OCI-LY1 (cell line): ENCODE data around the gene JPT2.

ENCODE experiments used
- CTCF ChIP-seq: fragments of 200-600 bp; sonication (generic), shearing (Covaris generic); IDR thresholded peaks from 2 replicates; pipeline ENCODE4 v1.5.1; 2017; ENCODE audit warnings: mild to moderate bottlenecking, antibody characterized with exemption, low read length, moderate library complexity, mixed read lengths
- EZH2 ChIP-seq: fragments of 200-600 bp; sonication (generic), shearing (Covaris generic); IDR thresholded peaks from 2 replicates; pipeline ENCODE4 v1.8.0; 2017; ENCODE audit warnings: borderline replicate concordance, mixed run types, mild to moderate bottlenecking, antibody characterized with exemption, low read length, moderate library complexity, mixed read lengths

- TF ChIP-seq CTCF = no peak
- TF ChIP-seq EZH2 = no peak
Observed at GRCh38 chr16:1710811-1711507, 32.9 kb downstream of the JPT2 start.
